Keratinocyte (primary cell): Measurements from ENCODE around the gene CXXC5. TPM values are rescaled to one million over a fixed set of nuclear protein-coding genes. Genes with fewer than 3 reads are reported as not detected.

ENCODE experiments used
- DNase-seq: peaks from one replicate; pipeline ENCODE4 v3.0.0-alpha.2; 2011; ENCODE audit warnings: low read depth, missing footprints, low spot score
- FAIRE-seq: peaks from 2 replicates; lab custom pipeline; 2011; peaks lifted over from hg19 to GRCh38; lab: Jason Lieb, UNC
- H2AFZ ChIP-seq: 2 replicates; pipeline ENCODE4 v1.6.0; 2012; ENCODE audit warnings: low read length, control low read depth, inconsistent platforms; ENCODE audit not compliant: control insufficient read depth
- H3K27ac ChIP-seq: 2 replicates; pipeline ENCODE4 v1.5.1; 2011; ENCODE audit warnings: low read length; ENCODE audit not compliant: control insufficient read depth, insufficient read depth
- H3K27me3 ChIP-seq: 3 replicates; pipeline ENCODE4 v1.6.0; 2011; ENCODE audit warnings: low read length; ENCODE audit not compliant: control insufficient read depth, insufficient read depth; ENCODE audit errors: extremely low read depth
- H3K36me3 ChIP-seq, 2 experiments: 2 replicates in 1 of 2; 3 replicates in 1 of 2; pipeline ENCODE4 v1.5.1; 2011; ENCODE audit warnings: low read length in 2 of 2, mild to moderate bottlenecking in 1 of 2; ENCODE audit not compliant: control insufficient read depth in 2 of 2, insufficient read depth in 2 of 2; ENCODE audit errors: extremely low read depth in 1 of 2
- H3K4me1 ChIP-seq: 3 replicates; pipeline ENCODE4 v1.5.1; 2011; ENCODE audit warnings: low read length; ENCODE audit not compliant: control insufficient read depth, insufficient read depth; ENCODE audit errors: extremely low read depth
- H3K4me2 ChIP-seq: 3 replicates; pipeline ENCODE4 v1.6.0; 2011; ENCODE audit warnings: low read depth, low read length; ENCODE audit not compliant: control insufficient read depth, insufficient read depth; ENCODE audit errors: extremely low read depth
- H3K4me3 ChIP-seq, 3 experiments: fragments of 200-600 bp in 1 of 3; sonication (generic) in 1 of 3; 2 replicates in 2 of 3; 3 replicates in 1 of 3; pipeline ENCODE4 v1.5.1; 2011 to 2016; ENCODE audit warnings: low read length in 3 of 3, mild to moderate bottlenecking in 3 of 3, control low read depth in 2 of 3, inconsistent platforms in 1 of 3, low read depth in 1 of 3, mixed read lengths in 1 of 3, mixed run types in 1 of 3, moderate library complexity in 1 of 3; ENCODE audit not compliant: control insufficient read depth in 2 of 3, insufficient read depth in 2 of 3; ENCODE audit errors: extremely low read depth in 1 of 3
- H3K79me2 ChIP-seq: 2 replicates; pipeline ENCODE4 v1.6.0; 2012; ENCODE audit warnings: low read length; ENCODE audit not compliant: control insufficient read depth, insufficient read depth
- H3K9ac ChIP-seq: 3 replicates; pipeline ENCODE4 v1.6.0; 2011; ENCODE audit warnings: low read length; ENCODE audit not compliant: control insufficient read depth, insufficient read depth; ENCODE audit errors: extremely low read depth
- H3K9me1 ChIP-seq: 3 replicates; pipeline ENCODE4 v1.6.0; 2011; ENCODE audit warnings: low read length; ENCODE audit not compliant: control insufficient read depth, insufficient read depth; ENCODE audit errors: extremely low read depth
- H3K9me3 ChIP-seq: 2 replicates; pipeline ENCODE4 v1.5.1; 2012; ENCODE audit warnings: low read depth, low read length; ENCODE audit not compliant: control insufficient read depth
- H4K20me1 ChIP-seq: 3 replicates; pipeline ENCODE4 v1.6.0; 2011; ENCODE audit warnings: low read length; ENCODE audit not compliant: control insufficient read depth, insufficient read depth; ENCODE audit errors: extremely low read depth
- EZH2 ChIP-seq: IDR thresholded peaks from one replicate; pipeline ENCODE4 v1.6.1; 2012; ENCODE audit warnings: inconsistent platforms, mild to moderate bottlenecking, low read length, moderate library complexity
- dilution Hi-C: fragments of 300-500 bp; cut with MboI; formaldehyde crosslinking; loops from one replicate; pipeline ENCODE4 v1.7.0; 2020; ENCODE audit warnings: low sequenced_read_pairs; ENCODE audit not compliant: extremely low pct_ligation_motif_present
- polyA plus RNA-seq, 5 experiments: library from polyadenylated mRNA; depleted of rRNA in 3 of 5; stranded (reverse) in 3 of 5; stranded (forward) in 1 of 5; unstranded in 1 of 5; fragments of >200 nt; gene quantifications; 1 replicate in 1 of 5; 2 replicates in 3 of 5; 3 replicates in 1 of 5; pipeline versions ENCODE4 v1.2.1 to v1.2.3, GENCODE V29; 2011 to 2012; ENCODE audit warnings: missing spikeins in 2 of 5, low read depth in 1 of 5, low replicate concordance in 1 of 5
- TF ChIP-seq, protein P1 (sequence below), 3 experiments: IDR thresholded peaks in 1 of 3; conservative IDR thresholded peaks in 1 of 3; optimal IDR thresholded peaks in 1 of 3; 2 replicates in 2 of 3; 3 replicates in 1 of 3; pipeline versions ENCODE3 to v1.5.1; 2011; ENCODE audit warnings: low read length in 3 of 3, mild to moderate bottlenecking in 3 of 3, moderate library complexity in 2 of 3, control low read depth in 1 of 3, inconsistent platforms in 1 of 3; ENCODE audit not compliant: insufficient read depth in 2 of 3; ENCODE audit errors: extremely low read depth in 1 of 3

The CXXC5 gene
- polyA plus RNA-seq, 1 donor (not counting 4 experiments of a cell fraction or from before 2014, with no cell fraction given), result 1.0 TPM

DNA sequence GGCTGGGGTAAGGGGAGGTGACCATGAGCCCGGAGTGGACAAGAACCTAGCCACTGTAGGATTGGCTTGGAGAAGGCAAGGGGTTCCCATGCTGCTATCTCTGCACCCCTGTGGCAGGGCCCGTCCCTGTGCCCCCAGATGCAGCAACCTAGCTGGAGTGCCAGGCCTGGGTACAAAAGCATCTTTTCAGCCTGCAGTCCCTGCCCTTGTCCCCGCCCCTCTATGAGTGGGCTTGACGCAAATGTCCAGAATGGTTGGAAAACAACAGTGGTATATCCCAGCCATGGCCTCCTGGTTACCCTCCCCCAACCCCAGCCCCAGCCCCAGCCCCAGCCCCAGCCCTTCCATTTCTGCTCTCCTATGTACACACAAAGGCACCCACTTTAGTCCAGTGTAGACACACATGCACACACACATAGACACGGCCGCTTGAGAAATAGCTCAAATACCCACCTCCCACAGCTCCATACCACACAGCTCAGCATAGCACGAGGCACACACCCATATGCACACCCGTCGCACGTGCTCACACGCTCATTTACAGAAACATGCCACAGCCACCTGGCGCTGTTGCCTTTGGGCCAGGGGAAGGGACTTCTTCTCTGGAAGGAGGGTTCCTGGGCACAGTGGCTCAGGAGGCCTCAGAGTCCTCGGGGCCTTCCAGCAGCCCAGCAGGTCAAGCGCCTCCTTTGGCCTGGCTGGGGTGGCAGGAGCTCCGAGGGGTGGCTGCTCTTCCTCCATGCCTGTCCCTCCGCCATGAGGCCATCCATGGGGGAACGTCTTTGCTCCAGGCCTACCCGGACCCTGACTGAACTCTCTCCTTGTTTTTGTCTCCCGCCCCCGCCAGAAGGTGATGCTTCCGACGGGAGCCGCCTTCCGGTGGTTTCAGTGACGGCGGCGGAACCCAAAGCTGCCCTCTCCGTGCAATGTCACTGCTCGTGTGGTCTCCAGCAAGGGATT, 34.1 kb downstream of the CXXC5 start:
- no peaks in the 10 kb centered on the region for H3K36me3 ChIP-seq
- H3K9me1 ChIP-seq, result no peaks in the 10 kb centered on the region
- no peak overlapping the region for H2AFZ ChIP-seq
- no peak overlapping the region for H3K27ac ChIP-seq
- H3K4me3 ChIP-seq, result no peak overlapping the region
- no peaks in the 10 kb centered on the region for H3K4me1 ChIP-seq
- no peak overlapping the region for H3K4me2 ChIP-seq
- no peaks in the 10 kb centered on the region for H3K79me2 ChIP-seq
- H3K9me3 ChIP-seq, result no peaks in the 10 kb centered on the region
- no peak overlapping the region for H3K9ac ChIP-seq
- no peaks in the 10 kb centered on the region for H4K20me1 ChIP-seq
- no peak for DNase-seq
- FAIRE-seq, result no peak
- TF ChIP-seq, protein P1, sequence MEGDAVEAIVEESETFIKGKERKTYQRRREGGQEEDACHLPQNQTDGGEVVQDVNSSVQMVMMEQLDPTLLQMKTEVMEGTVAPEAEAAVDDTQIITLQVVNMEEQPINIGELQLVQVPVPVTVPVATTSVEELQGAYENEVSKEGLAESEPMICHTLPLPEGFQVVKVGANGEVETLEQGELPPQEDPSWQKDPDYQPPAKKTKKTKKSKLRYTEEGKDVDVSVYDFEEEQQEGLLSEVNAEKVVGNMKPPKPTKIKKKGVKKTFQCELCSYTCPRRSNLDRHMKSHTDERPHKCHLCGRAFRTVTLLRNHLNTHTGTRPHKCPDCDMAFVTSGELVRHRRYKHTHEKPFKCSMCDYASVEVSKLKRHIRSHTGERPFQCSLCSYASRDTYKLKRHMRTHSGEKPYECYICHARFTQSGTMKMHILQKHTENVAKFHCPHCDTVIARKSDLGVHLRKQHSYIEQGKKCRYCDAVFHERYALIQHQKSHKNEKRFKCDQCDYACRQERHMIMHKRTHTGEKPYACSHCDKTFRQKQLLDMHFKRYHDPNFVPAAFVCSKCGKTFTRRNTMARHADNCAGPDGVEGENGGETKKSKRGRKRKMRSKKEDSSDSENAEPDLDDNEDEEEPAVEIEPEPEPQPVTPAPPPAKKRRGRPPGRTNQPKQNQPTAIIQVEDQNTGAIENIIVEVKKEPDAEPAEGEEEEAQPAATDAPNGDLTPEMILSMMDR (optimal IDR thresholded peaks at IDR 0.05 in 1 of 3, IDR thresholded peaks at IDR 0.05 in 1 of 3, conservative IDR thresholded peaks at IDR 0.05 in 1 of 3; ENCODE audit: extremely low read depth in 1 of 3, insufficient read depth in 2 of 3, low read length in 3 of 3), result no peak
- no peak for TF ChIP-seq EZH2
- dilution Hi-C loops, result no loop called here
- H3K27me3 ChIP-seq, result peaks cover 11% of the 10 kb centered on the region

DNA sequence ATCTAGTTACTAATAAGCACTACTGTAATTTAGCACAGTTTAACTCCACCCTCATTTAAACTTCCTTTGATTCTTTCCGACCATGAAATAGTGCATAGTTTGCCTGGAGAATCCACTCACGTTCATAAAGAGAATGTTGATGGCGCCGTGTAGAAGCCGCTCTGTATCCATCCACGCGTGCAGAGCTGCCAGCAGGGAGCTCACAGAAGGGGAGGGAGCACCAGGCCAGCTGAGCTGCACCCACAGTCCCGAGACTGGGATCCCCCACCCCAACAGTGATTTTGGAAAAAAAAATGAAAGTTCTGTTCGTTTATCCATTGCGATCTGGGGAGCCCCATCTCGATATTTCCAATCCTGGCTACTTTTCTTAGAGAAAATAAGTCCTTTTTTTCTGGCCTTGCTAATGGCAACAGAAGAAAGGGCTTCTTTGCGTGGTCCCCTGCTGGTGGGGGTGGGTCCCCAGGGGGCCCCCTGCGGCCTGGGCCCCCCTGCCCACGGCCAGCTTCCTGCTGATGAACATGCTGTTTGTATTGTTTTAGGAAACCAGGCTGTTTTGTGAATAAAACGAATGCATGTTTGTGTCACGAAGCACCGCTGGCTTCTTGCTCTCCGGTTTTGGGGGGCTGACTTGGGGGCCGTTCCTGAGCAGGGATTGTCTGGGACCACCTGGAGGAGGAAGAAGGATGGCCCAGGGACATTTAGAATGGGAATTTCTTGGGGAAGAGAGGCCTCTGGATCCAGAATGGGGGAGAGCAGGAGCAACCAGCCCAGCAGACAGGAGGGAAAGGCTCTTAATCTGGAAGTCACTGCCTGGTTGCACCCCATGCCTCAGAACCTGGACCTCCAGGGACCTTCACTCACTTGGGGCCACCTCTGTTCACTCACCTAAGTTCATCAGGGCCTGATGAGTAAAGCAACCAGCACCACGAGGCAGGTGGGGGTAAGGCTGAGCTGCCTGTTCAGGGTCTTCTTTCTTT, 35.4 kb downstream of the CXXC5 start:
- no peak for TF ChIP-seq EZH2
- TF ChIP-seq, protein P1 (optimal IDR thresholded peaks at IDR 0.05 in 1 of 3, IDR thresholded peaks at IDR 0.05 in 1 of 3, conservative IDR thresholded peaks at IDR 0.05 in 1 of 3; ENCODE audit: extremely low read depth in 1 of 3, insufficient read depth in 2 of 3, low read length in 3 of 3), result no peak
- H3K9me3 ChIP-seq, result no peaks in the 10 kb centered on the region
- no peak overlapping the region for H3K4me2 ChIP-seq
- dilution Hi-C loops, result no loop called here
- H3K27ac ChIP-seq, result no peak overlapping the region
- no peak overlapping the region for H2AFZ ChIP-seq
- no peak overlapping the region for H3K4me3 ChIP-seq
- no peaks in the 10 kb centered on the region for H3K27me3 ChIP-seq
- no peaks in the 10 kb centered on the region for H3K79me2 ChIP-seq
- H3K4me1 ChIP-seq, result no peaks in the 10 kb centered on the region
- H4K20me1 ChIP-seq, result no peaks in the 10 kb centered on the region
- no peaks in the 10 kb centered on the region for H3K36me3 ChIP-seq
- FAIRE-seq (no peak), DNase-seq (no peak)
- no peak overlapping the region for H3K9ac ChIP-seq
- H3K9me1 ChIP-seq, result no peaks in the 10 kb centered on the region
